NT2/D1 (cell line): ENCODE results near the gene ALKBH1.
"Not testable (repeated sequence)": the region's sequence is repeated elsewhere in the genome, so short reads cannot be mapped to it uniquely, and the experiment has no call there.

Source experiments
- DNase-seq: peaks from one replicate; pipeline ENCODE4 v3.0.0-alpha.2; 2011; ENCODE audit warnings: low read depth, low spot score
- H3K27me3 ChIP-seq: 2 replicates; pipeline ENCODE4 v1.6.0; 2011; ENCODE audit warnings: mild to moderate bottlenecking; ENCODE audit not compliant: insufficient read length, insufficient read depth
- H3K36me3 ChIP-seq: 2 replicates; pipeline ENCODE4 v1.6.1; 2011; ENCODE audit warnings: mild to moderate bottlenecking, low read length, mixed read lengths; ENCODE audit not compliant: insufficient read depth, insufficient read length
- H3K4me1 ChIP-seq: 2 replicates; pipeline ENCODE4 v1.5.1; 2011; ENCODE audit not compliant: insufficient read depth, insufficient read length
- H3K4me3 ChIP-seq: 2 replicates; pipeline ENCODE4 v1.5.1; 2011; ENCODE audit warnings: low read depth; ENCODE audit not compliant: insufficient read length
- H3K9ac ChIP-seq: 2 replicates; pipeline ENCODE4 v1.6.0; 2011; ENCODE audit warnings: low read depth; ENCODE audit not compliant: insufficient read length
- H3K9me3 ChIP-seq: 2 replicates; pipeline ENCODE4 v1.5.1; 2011; ENCODE audit warnings: mild to moderate bottlenecking, low read length; ENCODE audit not compliant: insufficient read depth
- SUZ12 ChIP-seq: IDR thresholded peaks from 2 replicates; pipeline ENCODE4 v1.6.1; 2011; ENCODE audit not compliant: insufficient read length, insufficient read depth; ENCODE audit errors: extremely low read depth
- YY1 ChIP-seq: IDR thresholded peaks from 2 replicates; pipeline ENCODE4 v1.6.1; 2011; ENCODE audit not compliant: insufficient read length, insufficient read depth
- ZNF274 ChIP-seq: IDR thresholded peaks from 2 replicates; pipeline ENCODE4 v1.6.1; 2011; ENCODE audit warnings: mild to moderate bottlenecking, low read depth, low read length

The ALKBH1 gene

GRCh38 chr14:77673193-77673592, 34.6 kb downstream of the ALKBH1 start:
- Histone ChIP-seq H3K9ac (no peak overlapping the region), H3K4me3 (no peak overlapping the region), H3K36me3 (peaks cover 42% of the 10 kb centered on the region), H3K4me1 (no peaks in the 10 kb centered on the region), H3K27me3 (no peaks in the 10 kb centered on the region), H3K9me3 (no peaks in the 10 kb centered on the region)
- TF ChIP-seq SUZ12, result no peak
- no peak for TF ChIP-seq YY1
- TF ChIP-seq ZNF274, result no peak
- DNase-seq, result no peak

GRCh38 chr14:77667331-77667730, 40.5 kb downstream of the ALKBH1 start:
- TF ChIP-seq ZNF274 (no peak), YY1 (no peak), SUZ12 (no peak)
- Histone ChIP-seq H3K36me3 (peaks cover 1% of the 10 kb centered on the region), H3K9me3 (no peaks in the 10 kb centered on the region), H3K4me1 (no peaks in the 10 kb centered on the region), H3K27me3 (no peaks in the 10 kb centered on the region), H3K9ac (no peak overlapping the region), H3K4me3 (no peak overlapping the region)
- DNase-seq, result no peak

- TF ChIP-seq SUZ12, result no peak
- no peak for TF ChIP-seq ZNF274
- TF ChIP-seq YY1, result no peak
Measured at GRCh38 chr14:77663293-77663692, 44.5 kb downstream of the ALKBH1 start.

GRCh38 chr14:77661562-77661961, 46.3 kb downstream of the ALKBH1 start:
- H3K9ac ChIP-seq, H3K27me3 ChIP-seq: not testable (repeated sequence)

More at GRCh38 chr14:77663293-77663692, 44.5 kb downstream of the ALKBH1 start:
- Histone ChIP-seq H3K27me3 (no peaks in the 10 kb centered on the region), H3K4me3 (no peak overlapping the region), H3K36me3 (no peaks in the 10 kb centered on the region), H3K9me3 (no peaks in the 10 kb centered on the region), H3K4me1 (no peaks in the 10 kb centered on the region), H3K9ac (no peak overlapping the region)
- no peak for DNase-seq

GRCh38 chr14:77660754-77661153, 47.1 kb downstream of the ALKBH1 start:
- H3K4me3 ChIP-seq, result no peak overlapping the region
- no peaks in the 10 kb centered on the region for H3K9me3 ChIP-seq
- H3K27me3 ChIP-seq, result no peaks in the 10 kb centered on the region
- DNase-seq, result no peak
- H3K36me3 ChIP-seq, result no peaks in the 10 kb centered on the region
- no peak overlapping the region for H3K9ac ChIP-seq
- no peaks in the 10 kb centered on the region for H3K4me1 ChIP-seq
- TF ChIP-seq YY1, result no peak
- no peak for TF ChIP-seq SUZ12
- TF ChIP-seq ZNF274, result no peak

More at GRCh38 chr14:77661562-77661961, 46.3 kb downstream of the ALKBH1 start:
- not testable (repeated sequence) for H3K4me1 ChIP-seq, DNase-seq, H3K4me3 ChIP-seq, H3K9me3 ChIP-seq, H3K36me3 ChIP-seq

- Histone ChIP-seq H3K9me3 (no peaks in the 10 kb centered on the region), H3K27me3 (no peaks in the 10 kb centered on the region), H3K4me3 (no peak overlapping the region), H3K36me3 (no peaks in the 10 kb centered on the region), H3K4me1 (no peaks in the 10 kb centered on the region), H3K9ac (no peak overlapping the region)
- no peak for DNase-seq
- TF ChIP-seq YY1 (no peak), ZNF274 (no peak), SUZ12 (no peak)
Measured at GRCh38 chr14:77659831-77660230, 48.0 kb downstream of the ALKBH1 start.

GRCh38 chr14:77657280-77657679, 50.5 kb downstream of the ALKBH1 start:
- Histone ChIP-seq H3K4me3 (no peak overlapping the region), H3K9me3 (no peaks in the 10 kb centered on the region), H3K36me3 (no peaks in the 10 kb centered on the region), H3K27me3 (no peaks in the 10 kb centered on the region), H3K9ac (no peak overlapping the region), H3K4me1 (no peaks in the 10 kb centered on the region)
- DNase-seq, result no peak
- TF ChIP-seq YY1 (no peak), ZNF274 (no peak), SUZ12 (no peak)

GRCh38 chr14:77654001-77654441, 53.8 kb downstream of the ALKBH1 start:
- DNase-seq, result no peak
- H3K36me3 ChIP-seq, result no peaks in the 10 kb centered on the region
- no peaks in the 10 kb centered on the region for H3K4me1 ChIP-seq
- no peak for TF ChIP-seq ZNF274
- no peak for TF ChIP-seq YY1
- no peak for TF ChIP-seq SUZ12
- H3K4me3 ChIP-seq, result no peak overlapping the region
- H3K9ac ChIP-seq, result no peak overlapping the region
- H3K27me3 ChIP-seq, result no peaks in the 10 kb centered on the region
- H3K9me3 ChIP-seq, result no peaks in the 10 kb centered on the region
